CD1c-positive myeloid dendritic cell (primary cell): ENCODE data around the gene ANKRD45.
"Not testable (repeated sequence)": the region's sequence is repeated elsewhere in the genome, so short reads cannot be mapped to it uniquely, and the experiment has no call there.

Experiments used
- DNase-seq: peaks from one replicate; pipeline ENCODE4 v3.0.0-alpha.2; 2016; ENCODE audit errors: extremely low spot score

ANKRD45 gene

GRCh38 chr1:173572201-173572873, 97.3 kb downstream of the ANKRD45 start:
- DNase-seq = no peak

DNA sequence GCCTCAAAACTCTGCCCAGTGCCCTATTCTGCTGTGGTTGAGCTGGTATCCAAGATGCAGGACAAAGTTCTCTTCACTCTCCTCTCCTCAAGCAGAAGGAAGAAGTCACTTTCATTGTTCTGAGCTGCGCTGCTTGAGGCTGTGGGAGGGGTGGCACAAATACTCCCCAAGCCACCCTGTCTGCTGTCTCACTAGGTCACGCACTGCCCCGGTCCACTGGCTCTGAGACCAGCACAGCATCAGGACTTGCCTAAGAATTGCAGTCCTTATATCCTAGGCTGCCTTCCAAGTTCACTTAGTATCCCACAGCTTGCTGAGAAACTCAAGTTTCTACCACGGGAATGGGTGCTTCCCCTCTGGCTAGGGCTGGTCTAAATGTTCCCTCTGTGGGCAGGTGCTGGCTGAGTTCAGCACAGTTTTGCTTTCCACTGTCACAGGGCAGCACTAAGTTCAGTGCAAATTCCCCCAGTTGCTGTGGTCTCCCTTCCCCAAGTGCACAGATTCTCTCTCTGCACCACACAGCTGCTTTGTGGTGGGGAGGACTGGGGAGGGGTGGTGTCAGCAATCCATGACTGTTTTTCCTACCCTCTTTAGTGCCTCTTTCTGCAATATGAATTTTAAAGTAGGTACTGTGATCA, 99.2 kb downstream of the ANKRD45 start:
- DNase-seq = no peak

DNA sequence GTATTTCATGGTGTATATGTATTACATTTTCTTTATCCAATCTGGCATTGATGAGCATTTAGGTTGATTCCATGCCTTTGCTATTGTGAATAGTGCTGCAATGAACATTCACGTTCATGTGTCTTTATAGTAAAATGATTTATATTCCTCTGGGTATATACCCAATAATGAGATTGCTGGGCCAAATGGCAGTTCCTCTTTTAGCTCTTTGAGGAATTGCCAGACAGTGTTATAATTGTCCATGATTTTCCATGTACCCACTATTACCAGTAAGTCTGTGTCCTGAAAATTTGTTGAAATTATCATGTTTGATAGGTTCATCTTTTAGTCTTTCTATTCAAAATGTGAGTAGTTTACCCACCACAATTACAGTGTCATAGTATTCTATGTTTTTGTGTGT, 101.2 kb downstream of the ANKRD45 start:
- DNase-seq = no peak

DNA sequence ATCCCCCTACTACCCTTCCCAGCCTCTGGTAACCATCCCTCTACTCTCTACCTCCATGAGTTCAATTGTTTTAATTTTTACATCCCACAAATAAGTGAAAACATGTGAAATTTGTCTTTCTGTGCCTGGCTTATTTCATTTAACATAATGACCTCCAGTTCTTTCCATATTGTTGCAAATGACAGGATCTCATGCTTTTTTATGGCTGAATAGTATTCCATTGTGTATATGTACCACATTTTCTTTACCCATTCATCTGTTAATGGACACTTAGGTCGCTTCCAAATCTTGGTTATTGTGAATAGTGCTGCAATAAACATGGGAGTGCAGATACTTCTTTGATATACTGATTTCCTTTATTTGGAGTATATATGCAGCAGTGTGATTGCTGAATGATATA, 105.8 kb downstream of the ANKRD45 start:
- not testable (repeated sequence) for DNase-seq

DNA sequence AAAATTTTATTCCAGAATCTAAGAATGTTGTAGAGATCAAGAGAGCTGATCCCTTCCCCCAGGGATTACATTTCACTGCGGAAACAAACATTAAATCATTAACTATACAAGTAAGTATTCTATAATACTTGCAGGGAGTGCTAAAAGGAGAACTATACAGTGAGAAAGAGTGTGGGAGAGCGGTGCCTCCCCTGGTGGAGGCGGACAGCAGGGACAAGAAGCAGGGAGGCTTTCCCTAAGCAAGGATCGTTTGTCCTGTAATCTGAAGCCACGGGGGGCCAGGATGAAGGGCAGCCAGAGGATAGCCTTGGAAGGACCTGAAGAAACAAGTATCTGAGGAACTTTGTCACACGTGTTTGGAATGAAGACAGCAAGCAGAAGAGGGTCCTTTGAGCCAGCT, 106.8 kb downstream of the ANKRD45 start:
- no peak for DNase-seq

DNA sequence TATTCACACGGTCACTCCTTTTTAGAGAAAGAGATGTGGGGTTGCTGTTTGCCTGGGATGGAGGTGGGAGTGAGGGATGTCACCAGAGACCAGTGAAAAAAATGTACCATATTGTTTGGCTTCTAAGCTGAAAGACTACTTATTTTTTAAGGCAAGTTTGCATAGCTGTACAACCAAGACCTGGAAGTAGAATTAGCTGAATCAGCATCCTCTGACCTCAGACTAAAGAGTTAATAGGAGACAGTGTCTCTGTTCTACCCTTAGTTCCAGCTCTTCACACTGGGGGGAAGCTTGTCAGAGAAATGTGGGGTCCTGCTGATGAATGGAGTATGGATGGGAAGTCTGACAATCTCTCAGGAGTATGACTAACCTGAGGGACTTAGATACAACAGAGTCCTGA, 108.4 kb downstream of the ANKRD45 start:
- DNase-seq = no peak

DNA sequence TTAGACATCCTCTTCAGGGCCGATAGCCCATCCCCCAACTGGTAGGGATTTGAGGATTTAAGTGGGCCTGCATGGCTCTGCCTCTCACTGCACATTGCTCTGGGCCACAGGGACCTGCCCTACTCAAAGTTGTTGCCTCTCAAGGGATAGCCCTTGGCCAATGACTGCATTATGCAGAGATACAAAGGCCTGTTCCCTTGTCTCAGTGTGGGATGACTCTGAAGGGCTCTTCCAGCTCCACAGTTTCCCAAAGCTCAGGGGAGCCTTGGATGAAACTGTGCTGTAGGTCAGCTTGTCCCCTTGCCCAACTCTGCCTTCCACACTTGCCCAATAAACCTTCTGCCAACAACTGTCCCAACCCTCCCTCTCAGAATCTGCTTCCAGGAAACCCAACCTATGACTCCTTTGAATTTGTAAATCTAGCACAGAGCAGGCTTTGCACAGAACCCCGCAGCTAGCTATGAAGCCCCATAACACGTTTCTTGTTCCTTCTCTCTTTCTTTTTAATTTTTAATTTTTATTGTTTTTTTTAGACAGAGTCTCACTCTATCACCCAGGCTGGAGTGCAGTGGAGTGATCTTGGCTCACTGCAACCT, 109.3 kb downstream of the ANKRD45 start:
- no peak for DNase-seq
